Epithelial cell of esophagus (primary cell): Measurements from ENCODE around the gene LAIR1.

ENCODE experiments used
- DNase-seq: peaks from one replicate; pipeline ENCODE4 v3.0.0; 2010; ENCODE audit warnings: low read depth
- H3K4me3 ChIP-seq: 2 replicates; pipeline ENCODE4 v1.5.1; 2011; ENCODE audit warnings: mild to moderate bottlenecking, low read length, control low read depth
- CTCF ChIP-seq: IDR thresholded peaks from 2 replicates; pipeline ENCODE4 v1.5.1; 2011; ENCODE audit warnings: low read depth, mild to moderate bottlenecking, low read length, control low read depth, inconsistent platforms; ENCODE audit not compliant: insufficient read depth; ENCODE audit errors: missing control alignments

The LAIR1 gene

GRCh38 chr19:54352546-54352945 is 12.2 kb downstream of the LAIR1 start:
- DNase-seq: no peak
- H3K4me3 ChIP-seq: no peak overlapping the region
- no peak for TF ChIP-seq CTCF

GRCh38 chr19:54352041-54352440 is 12.7 kb downstream of the LAIR1 start:
- no peak for TF ChIP-seq CTCF
- no peak for DNase-seq
- no peak overlapping the region for H3K4me3 ChIP-seq

- no peak for TF ChIP-seq CTCF
- no peak for DNase-seq
- H3K4me3 ChIP-seq: no peak overlapping the region
Measured at GRCh38 chr19:54351474-54351873, 13.3 kb downstream of the LAIR1 start.

- DNase-seq: no peak
- no peak for TF ChIP-seq CTCF
- H3K4me3 ChIP-seq: no peak overlapping the region
Measured at GRCh38 chr19:54345938-54346386, 18.8 kb downstream of the LAIR1 start.

GRCh38 chr19:54343868-54344267 is 20.9 kb downstream of the LAIR1 start:
- no peak overlapping the region for H3K4me3 ChIP-seq
- DNase-seq: no peak
- TF ChIP-seq CTCF: no peak

- TF ChIP-seq CTCF: no peak
- no peak overlapping the region for H3K4me3 ChIP-seq
- DNase-seq: no peak
Measured at GRCh38 chr19:54341295-54341694, 23.4 kb downstream of the LAIR1 start.

GRCh38 chr19:54339646-54340358 is 24.9 kb downstream of the LAIR1 start:
- H3K4me3 ChIP-seq: no peak overlapping the region
- DNase-seq: no peak
- no peak for TF ChIP-seq CTCF
